K562 (cell line): ENCODE measurements around the gene LEPROT. TPM values are rescaled to one million over a fixed set of nuclear protein-coding genes. Genes with fewer than 3 reads are reported as not detected.

Experiments
- CBX8 ChIP-seq: fragments of 200-600 bp; sonication (generic); IDR thresholded peaks from 2 replicates; pipeline ENCODE4 v1.6.1; 2012; ENCODE audit warnings: borderline replicate concordance, mixed run types, low read depth, mild to moderate bottlenecking, moderate library complexity, mixed read lengths, low read length, control low read depth, inconsistent platforms; ENCODE audit not compliant: poor library complexity, severe bottlenecking; ENCODE audit errors: extremely low read depth
- HNRNPK ChIP-seq: fragments of 200-400 bp; formaldehyde crosslinking; IDR thresholded peaks from one replicate; pipeline ENCODE4 v1.6.1; 2018; ENCODE audit warnings: mild to moderate bottlenecking, low read depth, low read length; ENCODE audit not compliant: poor library complexity, severe bottlenecking
- MAFF ChIP-seq: IDR thresholded peaks from 2 replicates; pipeline ENCODE4 v1.6.1; 2012; ENCODE audit warnings: low read length, improper control_type of control experiment
- NELFE ChIP-seq: IDR thresholded peaks from 2 replicates; pipeline ENCODE4 v1.6.1; 2011; ENCODE audit warnings: mild to moderate bottlenecking; ENCODE audit not compliant: insufficient read depth, insufficient read length
- PCBP1 ChIP-seq: fragments of 200-400 bp; formaldehyde crosslinking; IDR thresholded peaks from 2 replicates; pipeline ENCODE4 v1.6.1; 2018; ENCODE audit warnings: mild to moderate bottlenecking, low read depth, low read length; ENCODE audit not compliant: poor library complexity, severe bottlenecking
- PML ChIP-seq: IDR thresholded peaks from 2 replicates; pipeline ENCODE4 v1.6.1; 2012; ENCODE audit warnings: low read length, inconsistent platforms
- POLR2A ChIP-seq: fragments of 450-650 bp; conservative IDR thresholded peaks from 2 replicates; pipeline ENCODE4 v1.6.1; 2016
- REST ChIP-seq, 2 experiments: fragments of 450-650 bp; formaldehyde crosslinking in 1 of 2; IDR thresholded peaks; 2 replicates each; pipeline versions ENCODE4 v1.4.0 to v1.6.1; 2014 to 2020; ENCODE audit warnings: mild to moderate bottlenecking in 2 of 2, borderline replicate concordance in 1 of 2, low read depth in 1 of 2
- SMAD4 ChIP-seq: fragments of 250-450 bp; sonication (Bioruptor Pico); conservative IDR thresholded peaks from 2 replicates; pipeline ENCODE4 v1.8.0; 2021; ENCODE audit warnings: inconsistent platforms, mild to moderate bottlenecking, moderate library complexity
- SP2 ChIP-seq: IDR thresholded peaks from 2 replicates; pipeline ENCODE4 v1.6.1; 2011; ENCODE audit warnings: mild to moderate bottlenecking, low read depth, low read length, moderate library complexity; ENCODE audit not compliant: poor library complexity, severe bottlenecking; ENCODE audit errors: extremely low read depth
- SRF ChIP-seq, 2 experiments: fragments of 250-450, 450-650 bp in 1 of 2; sonication (Bioruptor Pico) in 1 of 2; sonication (generic) in 1 of 2; formaldehyde crosslinking; IDR thresholded peaks; 2 replicates each; pipeline versions ENCODE4 v1.5.0 to v1.5.1; 2020 to 2022; ENCODE audit warnings: mild to moderate bottlenecking in 1 of 2, missing genetic modification reagents in 1 of 2
- SRSF3 ChIP-seq: fragments of 200-400 bp; formaldehyde crosslinking; IDR thresholded peaks from 2 replicates; pipeline ENCODE4 v1.6.1; 2016; ENCODE audit warnings: mild to moderate bottlenecking, low read length, moderate library complexity; ENCODE audit not compliant: insufficient read depth
- TGIF2 ChIP-seq: sonication (generic); formaldehyde crosslinking; IDR thresholded peaks from 2 replicates; pipeline ENCODE4 v1.8.1; 2022; ENCODE audit warnings: mild to moderate bottlenecking, missing genetic modification reagents, moderate library complexity
- polyA plus RNA-seq, 8 experiments: library from polyadenylated mRNA; depleted of rRNA in 4 of 8; stranded (reverse) in 5 of 8; unstranded in 3 of 8; fragments of >200 nt; fragmentation: Nextera tagmentation in 2 of 8; fragmentation: Illumina TruSeq in 1 of 8; extraction: Ambion mirVana in 2 of 8; extraction: Trizol in 1 of 8; gene quantifications; 2 replicates each; pipeline versions ENCODE4 v1.2.1 to v1.2.3, GENCODE V29; 2011 to 2014; ENCODE audit warnings: inconsistent platforms in 1 of 8, missing spikeins in 1 of 8
- total RNA-seq, 7 experiments: library from RNA; depleted of rRNA in 6 of 7; stranded (reverse); fragments of >200 nt in 6 of 7; fragmentation: Illumina TruSeq in 2 of 7; extraction: Trizol in 2 of 7; gene quantifications; 2 replicates each; pipeline versions ENCODE4 v1.2.1 to v1.2.3, GENCODE V29; 2011 to 2021; ENCODE audit warnings: low replicate concordance in 1 of 7
- TF ChIP-seq, protein P1 (sequence below): fragments of 250-450 bp; sonication (Bioruptor Pico); IDR thresholded peaks from 2 replicates; pipeline ENCODE4 v1.5.0; 2021; ENCODE audit warnings: mild to moderate bottlenecking, moderate library complexity

Gene LEPROT
- total and polyA plus RNA-seq, 9 of the 15 experiments (the other 6 are each of a cell fraction or from before 2014, with no cell fraction given) = 28.1 to 97.5 (median 45.8) TPM

DNA sequence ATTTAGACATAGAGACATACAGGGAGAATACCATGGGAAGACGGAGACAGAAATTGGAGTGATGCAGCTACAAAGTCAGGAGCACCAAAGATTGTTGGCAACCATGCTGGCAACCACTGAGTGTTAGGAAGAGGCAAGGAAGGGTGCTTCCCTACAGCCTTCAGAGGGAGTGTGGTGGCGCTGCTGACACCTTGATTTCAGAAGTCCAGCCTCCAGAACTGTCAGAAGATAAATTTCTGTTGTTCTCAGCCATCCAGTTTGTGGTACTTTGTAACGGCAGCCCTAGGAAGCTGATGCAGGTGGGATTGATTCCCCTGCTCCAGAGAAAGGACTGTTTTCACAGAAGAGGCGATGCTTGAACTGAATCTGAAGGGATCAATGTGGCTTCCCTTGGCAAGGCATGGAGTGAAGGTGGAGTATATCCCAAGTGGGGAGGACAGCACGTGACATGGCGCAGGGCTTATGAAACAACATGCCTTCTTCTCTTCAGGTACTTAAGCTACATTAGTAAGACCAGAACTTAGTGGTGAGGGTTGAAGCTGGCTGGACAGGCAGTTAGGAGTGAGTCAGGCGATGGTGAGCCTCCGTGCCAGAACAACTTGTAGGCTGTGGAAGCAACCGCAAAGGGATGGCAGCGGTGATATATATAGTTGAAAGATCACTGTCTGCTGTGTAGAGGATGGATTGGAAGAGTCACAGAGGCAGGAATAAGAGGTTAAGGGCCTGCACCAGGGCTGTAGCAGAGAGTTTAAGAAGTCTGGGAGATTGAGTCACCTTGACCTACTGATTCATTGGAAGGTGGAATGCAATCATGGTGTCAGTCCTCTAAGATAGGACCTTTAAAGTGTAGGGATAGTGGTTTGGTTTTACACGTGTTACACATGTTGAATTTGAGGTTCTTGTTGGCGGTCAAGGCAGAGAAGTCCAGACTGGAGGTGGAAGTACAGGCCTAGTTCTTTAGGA lies 2.1 kb downstream of the LEPROT start (continued):
- no peak for TF ChIP-seq HNRNPK
- TF ChIP-seq PCBP1 = no peak
- TF ChIP-seq REST (IDR thresholded peaks at IDR 0.05; ENCODE audit: borderline replicate concordance) = peak; percentile 6; the same call in 1 of the 2 replicates
- 0 out of 2 replicates have a peak, but pooled peaks have one; percentile 21 for TF ChIP-seq REST (CRISPR knock-in tag; IDR thresholded peaks at IDR 0.05; ENCODE audit: low read depth)
- no peak for TF ChIP-seq TGIF2 (CRISPR knock-in tag)
- peak; percentile 51 for TF ChIP-seq SMAD4 (CRISPR knock-in tag)
- peak; percentile 35; the same call in 1 of the 2 replicates for TF ChIP-seq PML
- 0 out of 2 replicates have a peak, but pooled peaks have one; percentile 50 for TF ChIP-seq POLR2A
- TF ChIP-seq, protein P1, sequence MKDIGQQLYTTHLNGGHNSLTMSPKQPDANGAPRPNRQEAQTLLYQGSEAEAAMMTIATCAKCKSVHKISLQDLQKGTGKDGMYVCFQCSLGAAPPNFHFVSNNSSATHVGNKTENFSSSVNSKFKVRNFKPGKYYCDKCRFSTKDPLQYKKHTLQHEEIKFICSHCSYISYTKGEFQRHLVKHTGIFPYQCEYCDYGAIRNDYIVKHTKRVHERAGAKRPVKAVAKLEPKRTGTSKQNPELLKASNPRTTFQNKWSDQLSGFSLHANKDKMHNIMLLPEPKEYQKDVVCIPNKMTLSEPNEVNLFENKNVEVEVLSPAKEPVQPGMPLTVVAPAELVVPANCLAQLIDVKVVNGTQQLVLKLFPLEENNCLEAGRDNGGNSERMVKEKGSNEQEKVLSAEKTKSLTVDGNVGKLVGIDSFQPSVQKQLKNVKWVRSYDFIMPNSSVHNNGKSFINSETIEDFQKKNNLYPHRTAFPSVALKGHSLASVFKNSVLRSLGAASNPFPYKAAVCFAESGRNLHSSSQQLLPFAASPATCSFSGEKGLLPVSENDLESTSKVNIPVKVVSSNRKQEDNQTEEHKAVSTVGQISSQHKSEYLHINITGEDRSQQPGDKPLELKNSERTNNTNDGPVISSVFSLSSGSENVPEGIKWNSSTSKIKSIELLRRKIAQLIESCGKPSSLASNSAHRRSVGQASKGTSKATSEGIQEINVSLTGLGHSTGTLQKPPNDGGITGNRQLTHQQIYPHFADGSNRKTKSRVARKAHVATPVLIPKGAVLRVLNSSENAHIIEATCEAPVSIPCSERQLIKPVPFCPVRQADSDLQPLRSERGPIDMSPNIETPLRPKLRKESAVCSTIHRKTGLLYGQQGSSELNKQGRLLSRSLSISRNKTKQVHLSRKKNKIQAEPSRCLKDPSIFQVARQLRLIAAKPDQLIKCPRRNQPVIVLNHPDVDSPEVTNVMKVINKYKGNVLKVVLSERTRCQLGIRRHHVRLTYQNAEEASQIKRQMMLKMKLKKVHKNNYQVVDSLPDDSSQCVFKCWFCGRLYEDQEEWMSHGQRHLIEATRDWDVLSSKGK = no peak
- TF ChIP-seq MAFF = no peak
- TF ChIP-seq CBX8 = no peak
- TF ChIP-seq SP2 = no peak
- no peak for TF ChIP-seq SRSF3
- TF ChIP-seq SRF (CRISPR knock-in tag; IDR thresholded peaks at IDR 0.05) = no peak
- no peak for TF ChIP-seq NELFE
